ENCODE data around the gene CLCC1.
"Not testable (repeated sequence)": the region's sequence is repeated elsewhere in the genome, so short reads cannot be mapped to it uniquely, and the experiment has no call there.

CLCC1 gene, protein sequence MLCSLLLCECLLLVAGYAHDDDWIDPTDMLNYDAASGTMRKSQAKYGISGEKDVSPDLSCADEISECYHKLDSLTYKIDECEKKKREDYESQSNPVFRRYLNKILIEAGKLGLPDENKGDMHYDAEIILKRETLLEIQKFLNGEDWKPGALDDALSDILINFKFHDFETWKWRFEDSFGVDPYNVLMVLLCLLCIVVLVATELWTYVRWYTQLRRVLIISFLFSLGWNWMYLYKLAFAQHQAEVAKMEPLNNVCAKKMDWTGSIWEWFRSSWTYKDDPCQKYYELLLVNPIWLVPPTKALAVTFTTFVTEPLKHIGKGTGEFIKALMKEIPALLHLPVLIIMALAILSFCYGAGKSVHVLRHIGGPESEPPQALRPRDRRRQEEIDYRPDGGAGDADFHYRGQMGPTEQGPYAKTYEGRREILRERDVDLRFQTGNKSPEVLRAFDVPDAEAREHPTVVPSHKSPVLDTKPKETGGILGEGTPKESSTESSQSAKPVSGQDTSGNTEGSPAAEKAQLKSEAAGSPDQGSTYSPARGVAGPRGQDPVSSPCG

DNA sequence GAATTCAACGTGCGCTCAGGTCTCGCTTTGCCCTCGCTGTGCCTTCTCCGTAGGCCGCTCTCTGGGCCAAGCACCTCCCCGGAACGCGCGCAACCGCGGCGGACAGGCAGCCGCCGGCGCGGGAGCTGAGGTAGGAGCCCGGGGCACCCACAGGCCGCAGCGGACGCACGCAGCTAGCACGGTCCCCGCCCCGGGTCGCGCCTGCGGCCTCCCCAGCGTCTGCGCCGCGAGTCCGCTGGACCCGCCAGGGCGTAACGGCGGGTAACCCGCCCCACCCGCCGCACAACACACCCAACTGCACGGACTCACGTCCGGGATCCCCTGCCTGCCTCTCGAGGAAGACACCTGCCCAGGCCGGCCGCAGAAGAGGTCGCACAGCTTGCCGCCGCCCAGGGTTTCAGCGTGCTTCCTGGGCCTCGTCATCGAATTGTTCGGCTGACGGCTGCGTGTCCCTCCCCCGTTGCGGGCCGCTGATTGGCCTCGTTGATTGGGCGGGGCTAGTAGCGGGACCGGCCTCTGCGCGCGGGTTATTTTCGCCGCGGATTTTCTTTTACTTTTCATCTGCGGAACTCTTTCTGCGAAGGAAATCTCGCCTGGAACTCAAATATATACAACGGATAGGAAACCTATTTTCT is at the start of gene CLCC1:
TSS of gene CLCC1 (minus strand) at position 433 of the 635 bp plus-strand sequence. CDS start 13,047 bp downstream, outside the sequence.
- peak; percentile 36 for DNase-seq

DNA sequence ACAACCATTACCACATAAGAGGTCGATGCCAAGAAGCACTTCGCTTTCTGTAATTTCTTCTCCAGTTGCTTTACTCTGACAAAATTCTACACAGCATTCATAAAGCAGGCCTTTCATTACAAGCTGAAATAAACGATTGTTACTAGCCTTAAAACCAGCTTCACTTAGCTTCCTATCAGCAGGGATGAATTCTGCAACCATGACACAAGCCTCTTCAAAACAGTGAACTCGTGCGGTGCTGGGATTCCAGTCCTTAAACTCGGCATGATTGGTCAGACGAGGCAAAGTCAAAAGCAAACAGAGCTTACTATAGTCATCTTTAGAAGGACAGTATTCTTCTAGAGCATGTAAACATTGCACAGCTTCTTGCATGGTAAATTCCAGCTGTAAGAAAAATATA is 48.1 kb upstream of the CLCC1 start:
- no peak for DNase-seq

DNA sequence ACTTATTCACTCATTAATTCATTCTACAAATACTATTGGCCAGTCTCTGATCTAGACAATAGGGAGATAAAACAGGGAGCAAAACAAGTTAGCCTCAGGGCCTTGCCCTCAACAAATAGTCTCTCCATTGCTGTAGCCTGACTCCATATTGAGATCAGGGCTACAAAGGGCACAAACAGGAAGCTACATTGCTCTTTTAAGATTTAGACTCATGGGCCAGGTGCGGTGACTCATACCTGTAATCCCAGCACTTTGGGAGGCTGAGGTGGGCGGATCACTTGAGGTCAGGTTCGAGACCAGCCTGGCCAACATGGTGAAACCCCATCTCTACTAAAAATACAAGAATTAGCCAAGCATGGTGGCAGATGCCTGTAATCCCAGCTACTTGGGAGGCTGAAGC is 33.3 kb upstream of the CLCC1 start:
- DNase-seq: not testable (repeated sequence)

DNA sequence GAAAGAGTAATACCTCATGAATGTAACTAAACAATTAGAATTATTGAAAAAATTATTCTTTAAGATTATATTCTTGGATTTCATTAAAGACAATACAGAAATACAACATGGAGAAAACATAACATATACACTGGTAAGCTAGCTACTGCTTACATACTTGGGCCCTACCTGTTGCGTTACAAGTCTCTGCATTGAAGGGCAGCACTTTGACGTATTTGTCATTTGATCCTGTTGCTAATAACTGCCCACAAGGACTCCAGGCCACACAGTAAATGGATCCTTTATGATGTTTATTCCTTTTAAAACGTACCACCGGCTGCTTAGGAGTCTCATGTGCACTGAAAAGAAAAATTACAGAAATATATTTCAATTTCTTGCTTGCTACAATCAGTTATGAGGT is 19.8 kb upstream of the CLCC1 start:
- DNase-seq: no peak

DNA sequence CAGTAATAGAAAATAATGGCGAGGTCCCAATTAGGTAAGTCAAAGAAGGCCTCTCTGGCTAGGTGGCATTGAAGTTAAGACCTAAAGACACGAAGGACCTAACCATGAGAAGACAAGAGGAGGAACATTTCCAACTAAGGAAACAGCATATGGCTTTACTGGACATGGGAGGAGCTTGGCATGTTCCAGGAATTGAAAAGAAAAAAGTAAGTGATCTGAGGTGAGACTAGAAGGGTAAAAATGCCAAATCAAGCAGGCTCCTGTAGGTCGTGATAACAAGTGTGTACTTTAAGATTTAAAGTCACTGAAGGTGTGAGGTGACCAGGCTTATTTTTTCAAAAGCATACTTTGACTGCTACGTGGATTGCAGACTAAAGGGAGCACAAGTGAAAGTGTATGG is 13.4 kb upstream of the CLCC1 start:
- DNase-seq: no peak

DNA sequence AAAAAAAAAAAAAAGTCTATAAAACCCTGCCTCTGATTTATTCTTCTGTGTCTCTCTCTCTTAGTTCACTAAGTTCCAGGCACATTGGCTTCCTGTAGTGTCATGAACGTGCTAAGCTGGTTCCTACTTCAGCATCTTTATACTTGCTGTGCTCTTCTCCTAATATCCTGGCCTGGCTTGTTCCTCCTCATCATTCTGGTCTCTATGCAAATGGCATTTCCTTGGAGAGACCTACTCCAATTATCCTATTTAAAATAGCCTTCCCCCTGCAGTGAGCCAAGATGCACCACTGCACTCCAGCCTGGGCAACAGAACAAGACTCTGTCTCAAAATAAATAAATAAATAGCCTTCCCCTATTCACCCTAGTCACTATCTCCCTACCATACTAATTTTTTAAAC is 9.7 kb upstream of the CLCC1 start:
- no peak for DNase-seq

DNA sequence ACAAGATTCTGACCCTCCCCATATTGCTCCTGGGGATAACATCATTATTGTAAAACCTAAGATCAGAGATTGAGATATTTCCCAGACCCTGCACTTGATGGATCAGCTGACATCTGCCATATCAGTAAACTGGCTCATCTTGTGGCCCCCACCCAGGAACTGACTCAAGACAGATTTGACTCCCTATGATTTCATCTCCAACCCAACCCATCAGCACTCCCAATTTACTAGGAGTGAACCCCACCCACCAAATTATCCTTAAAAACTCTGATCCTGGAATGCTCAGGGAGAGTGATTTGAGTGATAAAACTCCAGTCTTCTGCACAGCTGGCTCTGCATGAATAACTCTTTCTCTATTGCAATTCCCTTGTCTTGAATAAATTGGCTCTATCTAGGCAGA is 6.1 kb upstream of the CLCC1 start:
- no peak for DNase-seq

DNA sequence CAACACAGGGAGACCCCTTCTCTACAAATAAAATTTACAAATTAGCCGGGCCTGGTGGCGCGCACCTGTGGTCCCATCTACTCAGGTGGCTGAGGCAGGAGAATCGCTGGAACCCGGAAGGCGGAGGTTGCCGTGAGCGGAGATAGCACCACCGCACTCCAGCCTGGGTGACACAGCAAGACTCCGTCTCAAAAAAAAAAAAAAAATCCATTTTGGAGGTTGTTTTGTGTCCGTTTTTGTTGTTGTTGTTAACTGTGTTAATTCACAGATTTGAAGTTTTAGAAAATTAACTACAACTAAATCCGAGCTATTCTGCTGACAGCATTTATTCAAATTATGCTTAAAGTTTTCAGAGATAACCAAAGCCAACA is 618 bp downstream of the CLCC1 start:
- no peak for DNase-seq

DNA sequence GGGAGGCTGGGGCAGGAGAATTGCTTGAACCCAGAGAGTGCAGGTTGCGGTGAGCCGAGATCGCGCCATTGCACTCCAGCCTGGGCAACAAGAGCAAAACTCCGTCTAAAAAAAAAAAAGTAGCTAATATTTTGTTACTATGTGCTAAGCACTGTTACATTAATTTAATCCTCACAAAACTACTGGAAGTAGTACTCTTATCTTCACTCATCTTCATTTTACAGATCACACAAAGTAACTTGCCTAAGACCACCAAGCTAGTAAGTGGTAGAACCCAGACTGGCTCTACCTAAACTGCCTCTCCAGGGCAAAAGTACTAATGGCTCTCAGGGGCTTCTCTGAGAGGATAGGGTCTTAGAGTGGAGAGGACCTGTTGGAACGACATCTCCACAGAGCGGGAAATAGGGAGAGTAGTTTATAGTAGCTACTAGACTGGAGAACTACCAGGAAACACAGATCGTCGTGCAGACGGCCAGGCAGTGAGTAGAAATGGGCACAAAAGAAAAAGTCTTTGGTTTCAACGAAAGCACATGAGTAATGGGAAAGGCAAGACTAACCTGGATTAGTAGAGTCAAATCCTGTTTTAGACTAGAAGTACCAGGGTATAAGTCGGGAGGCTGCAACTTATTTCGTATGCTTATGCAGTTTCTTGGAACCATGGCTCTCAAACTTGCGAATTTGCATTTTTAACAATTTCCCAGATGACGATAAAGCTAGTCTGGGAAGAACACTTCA is 1.4 kb downstream of the CLCC1 start:
- DNase-seq: no peak

DNA sequence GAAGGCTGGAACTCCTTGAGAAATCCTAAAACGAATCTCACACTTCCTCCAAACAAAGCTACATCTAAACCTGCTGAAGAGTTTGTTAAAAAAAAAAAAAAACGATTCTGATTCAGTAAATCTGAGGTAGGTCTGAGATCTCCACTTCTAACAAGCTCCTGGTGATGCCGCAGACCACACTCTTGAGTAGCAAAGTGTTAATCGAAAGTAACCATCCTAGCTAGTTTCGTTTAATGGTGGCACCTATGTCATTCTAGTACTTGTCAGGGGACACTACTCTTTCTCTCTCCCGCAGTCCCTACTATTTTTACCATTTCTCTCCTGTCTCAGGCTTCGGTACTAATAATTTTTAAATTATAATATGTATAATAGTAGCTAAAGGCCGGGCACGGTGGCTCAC is 2.1 kb downstream of the CLCC1 start:
- DNase-seq: no peak

DNA sequence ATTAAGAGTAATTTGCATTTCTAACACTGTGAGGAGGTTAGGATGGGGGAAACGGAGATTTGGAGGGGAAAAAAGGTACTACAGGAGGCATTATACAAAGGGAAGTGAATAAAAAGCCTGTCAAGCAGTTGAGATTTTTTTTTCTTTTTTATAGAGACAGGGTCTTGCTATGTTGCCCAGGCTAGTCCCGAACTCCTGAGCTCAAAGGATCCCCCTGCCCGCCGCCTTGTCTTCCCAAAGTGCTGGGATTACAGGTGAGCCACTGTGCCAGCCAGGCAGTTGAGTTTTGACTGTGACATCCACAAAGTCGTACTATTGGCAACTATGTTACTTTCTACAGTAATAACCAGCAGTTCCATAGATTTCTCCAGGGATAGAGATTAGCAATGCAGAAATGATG is 2.6 kb downstream of the CLCC1 start:
- DNase-seq: no peak

DNA sequence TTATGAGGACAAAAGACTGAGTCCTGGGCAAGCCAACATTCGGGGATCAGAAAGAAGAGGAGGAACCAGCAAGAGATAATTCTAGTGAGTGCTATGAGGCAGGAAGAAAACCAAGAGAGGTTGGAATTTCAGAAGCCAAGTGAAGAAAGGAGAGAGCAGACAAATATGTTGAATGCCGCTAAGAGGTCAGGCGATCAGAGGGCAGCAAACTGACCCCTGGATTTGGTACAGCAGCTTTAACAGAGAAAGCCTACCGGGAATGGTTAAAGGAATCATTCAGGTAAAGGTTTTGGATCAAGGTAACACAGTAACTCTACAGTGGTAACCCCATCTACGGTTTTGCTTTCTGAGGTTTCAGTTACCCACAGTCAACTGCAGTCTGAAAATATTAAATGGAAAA is 5.4 kb downstream of the CLCC1 start:
- DNase-seq: no peak

DNA sequence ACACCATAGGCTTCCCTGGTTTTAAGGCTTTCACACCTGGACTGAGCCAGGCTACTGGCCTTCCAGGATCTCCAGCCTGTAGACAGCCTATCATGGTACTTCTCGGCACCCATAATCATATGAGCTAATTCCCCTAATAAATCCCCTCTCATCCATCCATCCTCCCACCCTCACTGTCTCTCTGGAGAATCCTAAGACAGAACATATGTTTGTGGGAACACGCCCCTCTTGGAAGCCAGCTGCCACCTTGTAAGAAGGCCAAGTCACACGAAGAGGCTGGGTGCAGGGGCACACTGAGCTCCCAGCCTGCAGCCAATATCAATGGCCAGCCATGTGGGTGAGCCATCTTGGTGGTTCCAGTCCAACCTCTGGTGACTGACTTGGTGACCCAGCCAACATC is 7.4 kb downstream of the CLCC1 start:
- DNase-seq: no peak

DNA sequence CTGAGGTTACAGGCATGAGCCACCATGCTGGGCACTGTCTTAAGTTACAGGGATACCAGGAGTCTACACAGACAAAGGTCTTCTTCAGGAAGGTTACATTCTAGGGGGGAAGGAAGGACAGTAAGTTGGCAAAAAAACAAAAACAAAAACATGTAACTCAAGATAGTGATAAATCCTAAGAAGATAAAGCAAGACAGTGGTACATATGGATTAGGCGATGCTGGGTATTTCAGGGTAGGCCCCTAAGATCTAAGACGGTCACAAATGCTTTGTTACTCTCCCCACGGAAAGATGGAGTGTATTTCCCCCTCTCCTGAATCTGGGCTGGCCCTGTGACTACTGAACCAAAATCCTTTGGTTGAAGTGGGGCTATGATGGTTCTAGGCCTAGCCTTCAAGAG is 8.2 kb downstream of the CLCC1 start:
- no peak for DNase-seq

DNA sequence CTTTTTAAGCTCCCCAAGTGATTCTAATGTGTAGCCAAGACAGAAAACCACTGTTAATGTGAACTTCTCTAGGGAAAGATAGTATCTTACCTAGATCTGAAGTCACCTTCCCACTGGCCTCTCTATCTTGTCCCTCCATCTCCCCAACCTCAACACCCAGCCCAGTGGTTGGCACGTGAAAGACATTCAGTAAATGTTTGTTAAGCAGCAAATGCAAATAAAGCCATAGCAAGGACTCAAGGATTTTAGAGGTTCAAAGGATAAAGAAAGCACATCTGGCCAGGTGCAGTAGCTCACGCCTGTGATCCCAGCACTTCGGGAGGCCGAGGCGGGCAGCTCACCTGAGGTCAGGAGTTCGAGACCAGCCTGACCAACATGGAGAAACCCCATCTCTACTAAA is 9.8 kb downstream of the CLCC1 start:
- no peak for DNase-seq

DNA sequence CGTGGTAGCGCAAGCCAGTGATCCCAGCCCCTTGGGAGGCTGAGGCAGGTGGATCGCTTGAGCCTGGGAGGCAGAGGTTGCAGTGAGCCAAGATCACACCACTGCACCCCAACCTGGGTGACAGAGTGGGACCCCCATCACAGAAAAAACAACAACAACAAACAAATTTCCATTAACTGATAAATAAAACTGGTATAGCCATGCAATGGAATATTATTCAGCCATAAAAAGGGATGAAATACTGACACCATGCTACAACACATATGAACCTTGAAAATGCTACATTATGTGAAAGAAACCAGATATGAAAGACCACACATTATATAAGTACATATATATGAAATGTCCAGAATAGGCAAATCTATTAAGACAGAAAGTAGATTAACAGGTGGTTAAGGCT is 12.0 kb downstream of the CLCC1 start:
- no peak for DNase-seq

DNA sequence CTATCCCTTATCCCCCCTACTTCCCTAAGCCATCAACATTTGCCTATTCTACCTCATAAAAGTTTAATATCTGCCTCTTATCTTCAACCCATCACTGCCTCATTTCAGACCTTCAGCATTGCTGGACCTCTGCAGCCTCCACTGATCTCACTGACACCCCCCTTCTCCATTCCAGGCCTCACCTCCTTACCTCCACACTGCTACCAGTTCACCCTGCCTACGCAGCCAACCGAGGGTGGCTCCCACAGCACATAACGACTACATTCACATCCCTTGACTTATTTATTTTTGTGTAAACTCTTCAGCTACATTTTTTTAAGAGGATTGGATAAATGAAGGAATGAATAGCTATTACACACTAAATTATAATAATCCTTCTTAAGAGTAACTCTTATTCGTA is 14.2 kb downstream of the CLCC1 start:
- DNase-seq: no peak

DNA sequence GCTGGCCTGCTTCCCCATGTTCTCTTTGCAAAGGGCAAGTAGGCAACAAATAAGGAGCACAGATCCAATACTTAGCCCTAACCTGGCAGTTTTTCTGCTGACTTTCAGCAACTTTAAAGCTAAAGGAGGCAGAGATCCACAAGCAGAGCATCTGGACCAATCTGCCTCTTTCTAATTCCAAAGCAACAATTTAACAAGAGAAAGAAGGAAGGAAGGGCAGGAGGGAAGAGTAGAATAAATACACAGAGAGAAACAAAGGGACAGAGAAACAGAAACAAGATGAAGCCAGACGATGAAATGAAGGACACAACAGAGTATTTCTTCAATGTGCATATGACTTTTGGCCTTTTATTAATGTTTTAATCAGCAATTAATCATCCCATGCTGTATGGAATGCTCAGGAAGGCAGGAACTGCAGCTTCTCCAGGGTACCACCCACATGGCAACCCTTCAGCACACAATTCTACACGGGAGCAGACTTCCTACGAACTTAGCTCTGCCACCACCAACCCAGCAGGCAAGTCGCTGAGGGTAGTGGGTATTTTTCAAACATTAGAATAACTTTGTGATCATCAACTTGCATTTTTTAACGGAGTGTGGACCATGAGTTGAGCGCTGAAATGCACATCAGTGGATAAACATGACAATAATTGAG is 15.3 kb downstream of the CLCC1 start:
- DNase-seq: no peak

DNA sequence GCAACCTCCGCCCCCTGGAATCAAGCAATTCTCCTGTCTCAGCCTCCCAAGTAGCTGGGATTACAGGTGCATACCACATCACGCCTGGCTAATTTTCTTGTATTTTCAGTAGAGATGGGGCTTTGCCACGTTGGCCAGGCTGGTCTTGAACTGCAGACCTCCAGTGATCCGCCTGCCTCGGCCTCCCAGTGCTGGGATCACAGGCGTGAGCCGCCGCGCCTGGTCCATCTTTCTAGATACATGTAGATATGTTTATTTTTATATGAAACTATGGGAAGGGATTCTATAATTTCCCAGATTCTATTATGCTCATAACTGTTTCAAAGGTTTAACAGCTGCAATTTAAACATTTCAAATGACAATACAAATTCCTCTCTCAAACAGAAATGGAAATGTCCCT is 27.1 kb downstream of the CLCC1 start:
- no peak for DNase-seq

DNA sequence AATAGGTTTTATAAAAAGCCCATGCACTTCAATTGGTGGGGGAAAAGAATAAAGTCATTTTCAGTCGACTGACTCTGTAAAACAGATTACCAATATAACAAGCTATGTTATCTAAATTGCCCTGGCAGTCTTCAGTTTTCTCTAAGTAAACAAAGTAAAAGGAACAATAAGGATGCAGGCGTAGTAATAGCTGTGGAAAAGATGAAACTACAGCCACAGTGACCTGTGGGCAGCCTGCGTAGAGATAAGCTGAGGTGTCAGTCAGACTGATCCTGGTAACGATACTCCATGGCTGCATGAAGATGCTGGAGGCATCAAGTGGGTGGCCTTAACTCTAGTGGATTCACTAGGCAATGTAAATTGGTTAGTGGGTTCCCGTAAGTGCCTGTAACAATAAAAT is 29.3 kb downstream of the CLCC1 start:
- DNase-seq: no peak

DNA sequence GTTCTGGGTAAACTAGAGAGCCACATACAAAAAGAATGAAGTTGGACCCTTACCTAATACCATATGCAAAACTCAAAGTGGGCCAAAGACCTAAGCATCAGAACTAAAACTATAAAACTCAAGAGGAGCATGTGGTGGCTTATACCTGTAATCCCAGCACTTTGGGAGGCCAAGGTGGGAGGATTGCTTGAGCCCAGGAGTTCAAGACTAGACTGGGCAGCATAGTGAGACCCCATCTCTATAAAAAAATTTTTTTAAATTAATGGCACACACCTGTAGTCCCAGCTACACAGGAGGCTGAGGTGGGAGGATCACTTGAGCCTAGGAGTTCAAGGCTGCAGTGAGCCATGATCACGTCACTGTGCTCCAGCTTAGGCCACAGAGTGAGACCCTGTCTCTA is 35.7 kb downstream of the CLCC1 start:
- not testable (repeated sequence) for DNase-seq

DNA sequence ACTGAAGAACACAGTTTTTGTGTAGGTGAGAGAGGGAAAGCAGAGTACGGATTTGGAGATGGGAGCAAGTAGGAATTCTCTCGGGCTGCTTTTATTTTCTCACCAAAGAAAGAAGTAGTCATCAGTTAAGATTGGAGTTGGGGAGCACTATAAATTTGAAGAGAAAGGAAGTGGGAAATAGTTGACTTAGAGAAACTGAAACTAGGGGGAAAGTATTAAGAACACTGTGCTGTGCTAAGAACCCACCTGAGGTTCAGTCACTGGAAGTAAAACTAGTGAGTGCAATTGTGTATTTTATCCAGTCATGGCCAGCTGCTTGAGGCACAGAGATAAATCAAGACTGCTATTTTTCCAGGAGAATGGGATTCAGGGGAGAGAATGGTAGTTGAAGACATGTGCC is 37.4 kb downstream of the CLCC1 start:
- no peak for DNase-seq

DNA sequence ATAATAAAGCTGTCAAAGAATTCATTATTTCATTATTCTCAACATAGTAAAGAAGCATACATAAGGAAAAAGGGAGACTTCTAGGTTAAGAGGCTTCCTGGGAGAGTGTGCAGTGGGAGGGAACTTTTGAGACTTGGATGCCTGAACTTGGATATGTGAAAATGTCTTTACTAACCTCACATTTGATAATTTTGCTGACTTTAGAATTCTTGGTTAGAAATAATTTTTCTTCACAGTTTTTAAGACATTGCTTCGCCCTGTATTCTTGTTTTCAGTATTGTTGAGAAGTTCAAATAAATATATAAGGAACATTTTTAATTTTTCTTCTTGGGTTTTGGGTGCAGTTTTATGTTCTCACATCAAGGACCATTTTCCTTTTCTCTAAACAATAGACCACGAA is 46.5 kb downstream of the CLCC1 start:
- DNase-seq: no peak

All from NCI-H2081 treated with DMSO at 0.1 percent for 48 hours (cell line).